ENCODE data around the gene CTBP2.

CTBP2 gene

GRCh38 chr10:125199270-125199669 is 38.9 kb upstream of the CTBP2 start:
- Mint-ChIP-seq H3K27me3 (ENCODE audit: low read depth, poor library complexity) (peaks cover 24% of the 10 kb centered on the region), H3K9me3 (no peaks in the 10 kb centered on the region), H3K4me1 (peaks cover 9% of the 10 kb centered on the region), H3K36me3 (ENCODE audit: low read depth) (no peaks in the 10 kb centered on the region), H3K4me3 (no peak overlapping the region), H3K27ac (no peak overlapping the region)
- no peak for DNase-seq
- TF ChIP-seq CTCF (IDR thresholded peaks at IDR 0.05) = no peak

- peaks cover 9% of the 10 kb centered on the region for H3K27me3 Mint-ChIP-seq (ENCODE audit: low read depth, poor library complexity)
- no peak for TF ChIP-seq CTCF (IDR thresholded peaks at IDR 0.05)
- no peaks in the 10 kb centered on the region for H3K36me3 Mint-ChIP-seq (ENCODE audit: low read depth)
- peaks cover 18% of the 10 kb centered on the region for H3K4me1 Mint-ChIP-seq
- H3K4me3 Mint-ChIP-seq = no peak overlapping the region
- DNase-seq = no peak
- peak overlapping the region; percentile 80 for H3K27ac Mint-ChIP-seq
- no peaks in the 10 kb centered on the region for H3K9me3 Mint-ChIP-seq
These were observed 34.5 kb upstream of the CTBP2 start for GRCh38 chr10:125194814-125195213.

- TF ChIP-seq CTCF (IDR thresholded peaks at IDR 0.05) = no peak
- Mint-ChIP-seq H3K27ac (peak overlapping the region; percentile 79), H3K36me3 (ENCODE audit: low read depth) (no peaks in the 10 kb centered on the region), H3K4me3 (no peak overlapping the region), H3K4me1 (peaks cover 19% of the 10 kb centered on the region), H3K9me3 (no peaks in the 10 kb centered on the region), H3K27me3 (ENCODE audit: low read depth, poor library complexity) (peaks cover 4% of the 10 kb centered on the region)
- DNase-seq = no peak
These were observed 33.0 kb upstream of the CTBP2 start for GRCh38 chr10:125193306-125193877.

DNA sequence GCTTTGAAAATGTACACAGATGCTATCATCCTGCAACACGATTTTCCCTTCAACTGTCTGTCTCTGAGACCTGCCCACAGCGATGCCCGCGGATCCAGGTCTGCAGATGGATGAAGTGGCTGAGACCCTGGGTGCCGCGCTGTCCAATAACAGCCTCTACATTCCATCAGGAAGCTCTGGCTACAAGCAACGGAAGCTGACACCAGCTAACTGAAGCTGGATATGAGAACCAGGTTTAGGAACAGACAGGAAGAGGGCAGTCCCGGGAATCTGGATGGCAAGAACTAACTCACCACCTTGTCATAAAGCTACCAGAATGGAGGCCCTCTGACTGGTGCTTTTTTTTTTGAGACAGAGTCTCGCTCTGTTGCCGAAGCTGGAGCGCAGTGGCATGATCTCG is 32.3 kb upstream of the CTBP2 start:
- Mint-ChIP-seq H3K27ac (no peak overlapping the region), H3K4me3 (no peak overlapping the region), H3K36me3 (ENCODE audit: low read depth) (no peaks in the 10 kb centered on the region), H3K27me3 (ENCODE audit: low read depth, poor library complexity) (peaks cover 4% of the 10 kb centered on the region), H3K4me1 (peaks cover 19% of the 10 kb centered on the region), H3K9me3 (no peaks in the 10 kb centered on the region)
- TF ChIP-seq CTCF (IDR thresholded peaks at IDR 0.05) = no peak
- DNase-seq = no peak

DNA sequence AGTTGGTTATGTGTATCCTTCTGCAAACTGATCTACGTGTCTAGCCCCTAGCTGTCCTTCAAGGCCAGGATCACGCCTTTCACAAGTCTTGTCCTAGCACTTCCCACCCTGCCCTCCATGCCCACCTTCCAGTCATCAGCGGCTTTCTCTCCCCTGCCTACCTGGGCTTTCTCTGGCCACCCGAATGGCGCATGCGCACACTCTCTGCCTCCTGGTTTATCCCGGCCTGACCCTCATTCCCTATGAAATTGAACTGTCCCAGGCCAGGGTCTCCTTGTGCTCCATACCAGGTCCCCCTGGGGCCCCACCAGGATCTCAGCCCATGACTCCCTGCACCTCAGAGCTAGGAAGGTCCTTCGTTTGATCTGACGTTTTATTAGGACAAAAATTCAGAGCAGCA is 31.6 kb upstream of the CTBP2 start:
- no peak for DNase-seq
- no peak for TF ChIP-seq CTCF (IDR thresholded peaks at IDR 0.05)
- no peak overlapping the region for H3K27ac Mint-ChIP-seq
- no peaks in the 10 kb centered on the region for H3K36me3 Mint-ChIP-seq (ENCODE audit: low read depth)
- no peak overlapping the region for H3K4me3 Mint-ChIP-seq
- peaks cover 4% of the 10 kb centered on the region for H3K27me3 Mint-ChIP-seq (ENCODE audit: low read depth, poor library complexity)
- peaks cover 19% of the 10 kb centered on the region for H3K4me1 Mint-ChIP-seq
- no peaks in the 10 kb centered on the region for H3K9me3 Mint-ChIP-seq

GRCh38 chr10:125190946-125191345 is 30.6 kb upstream of the CTBP2 start:
- Mint-ChIP-seq H3K27me3 (ENCODE audit: low read depth, poor library complexity) (peaks cover 4% of the 10 kb centered on the region), H3K27ac (no peak overlapping the region), H3K36me3 (ENCODE audit: low read depth) (no peaks in the 10 kb centered on the region), H3K9me3 (no peaks in the 10 kb centered on the region), H3K4me3 (no peak overlapping the region), H3K4me1 (peaks cover 18% of the 10 kb centered on the region)
- no peak for TF ChIP-seq CTCF (IDR thresholded peaks at IDR 0.05)
- DNase-seq = no peak

Data from nephron progenitor cell (in vitro differentiated cells).